Sigmoid colon (tissue), 4 donors: ENCODE measurements around the gene LRP1B.

ENCODE experiments used
- EP300 ChIP-seq, 4 donors: sonication (generic); formaldehyde crosslinking; IDR thresholded peaks; one replicate each; pipeline ENCODE4 v1.6.1; 2017; ENCODE audit warnings: antibody characterized with exemption in 4 of 4
- POLR2A ChIP-seq, 2 donors: fragments of 450-650 bp; IDR thresholded peaks; one replicate each; pipeline ENCODE4 v1.6.1; 2016; ENCODE audit warnings: antibody characterized with exemption in 2 of 2, mild to moderate bottlenecking in 2 of 2, moderate library complexity in 2 of 2
- POLR2AphosphoS5 ChIP-seq, 4 donors: sonication (generic); formaldehyde crosslinking; IDR thresholded peaks; one replicate each; pipeline ENCODE4 v1.6.1; 2017; ENCODE audit warnings: antibody characterized with exemption in 4 of 4

- no peak for TF ChIP-seq EP300 (IDR thresholded peaks at IDR 0.05)
- no peak for TF ChIP-seq POLR2A (IDR thresholded peaks at IDR 0.05)
- TF ChIP-seq POLR2AphosphoS5 (IDR thresholded peaks at IDR 0.05) = no peak
Observed at GRCh38 chr2:141048951-141049350, 1081.9 kb downstream of the LRP1B start.
